ENCODE measurements around the gene SSBP4.

The SSBP4 gene

DNA sequence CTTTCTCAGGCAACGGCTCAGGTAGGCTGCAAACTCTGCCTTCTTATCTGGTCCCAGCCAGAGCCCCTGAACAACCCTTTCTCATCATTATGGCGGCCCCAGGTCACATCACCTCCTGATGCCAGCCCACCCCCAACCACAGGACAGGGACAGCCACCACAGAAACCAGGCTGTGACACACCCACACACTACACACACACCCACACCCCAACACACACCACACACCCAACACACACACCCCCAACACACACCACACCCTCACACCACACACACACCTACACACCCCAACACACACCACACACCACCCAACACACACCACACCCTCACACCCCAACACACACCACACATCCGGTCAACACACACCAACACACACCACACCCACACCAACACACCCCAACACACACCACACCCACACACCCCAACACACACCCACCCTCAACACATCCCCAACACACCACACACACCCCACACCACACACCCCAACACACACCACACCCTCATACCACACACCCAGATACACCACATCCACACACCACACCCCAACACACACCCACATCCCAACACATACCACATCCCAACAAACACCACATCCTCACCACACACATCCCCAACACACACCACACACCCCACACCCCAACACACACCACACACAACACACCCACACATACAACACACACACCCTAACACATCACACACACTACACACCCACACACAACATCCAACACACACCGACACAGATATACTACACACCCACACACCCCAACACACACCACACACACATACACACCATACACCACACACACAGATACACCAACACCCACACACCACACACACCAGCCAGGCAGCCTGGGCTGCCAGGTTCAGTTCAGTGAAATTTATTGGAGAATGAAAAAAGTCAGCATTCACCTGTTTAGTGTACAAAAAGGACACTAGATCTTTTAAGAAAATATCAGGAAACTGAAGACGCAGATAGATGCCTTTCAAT lies 22.9 kb downstream of the SSBP4 start:
- CTCF ChIA-PET = interaction anchor here (1.4 kb wide), 1 partner anchor 9 kb away, joined by 5 read pairs; no protein-coding TSS in a partner anchor
- TF ChIP-seq CTCF (IDR thresholded peaks at IDR 0.05; ENCODE audit: control extremely low read depth, extremely low read depth, low read depth, missing control alignments) = no peak
- DNase-seq (ENCODE audit: extremely low spot score) = no peak
- POLR2A ChIA-PET = no interaction called here

GRCh38 chr19:18442941-18443340 lies 23.7 kb downstream of the SSBP4 start:
- ChIA-PET CTCF (interaction anchor here (1.0 to 1.4 kb wide), 2 partner anchors 8 to 55 kb away, joined by 3 to 5 read pairs; no protein-coding TSS in a partner anchor), POLR2A (no interaction called here)
- no peak for DNase-seq (ENCODE audit: extremely low spot score)
- TF ChIP-seq CTCF (IDR thresholded peaks at IDR 0.05; ENCODE audit: control extremely low read depth, extremely low read depth, low read depth, missing control alignments) = no peak

DNA sequence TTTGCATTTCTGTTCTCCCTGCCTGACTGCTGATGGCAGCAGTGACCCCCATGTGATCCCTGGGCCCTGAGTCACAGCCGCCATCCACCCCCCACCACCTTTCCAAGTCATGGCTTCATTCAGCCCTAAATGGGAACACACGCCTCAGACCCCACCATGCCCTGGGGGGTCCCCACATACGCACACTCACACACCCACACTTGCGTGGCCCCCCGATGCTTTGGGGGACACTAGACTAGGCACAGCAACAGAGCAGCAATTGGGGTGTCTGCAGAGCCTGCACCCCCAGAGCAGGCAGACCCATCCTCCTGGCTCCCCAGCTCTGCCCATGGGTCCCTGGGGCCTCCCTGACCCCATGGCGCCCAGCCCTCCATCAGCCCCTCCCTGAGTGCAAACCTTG lies 24.2 kb downstream of the SSBP4 start:
- DNase-seq (ENCODE audit: extremely low spot score) = no peak
- TF ChIP-seq CTCF (IDR thresholded peaks at IDR 0.05; ENCODE audit: control extremely low read depth, extremely low read depth, low read depth, missing control alignments) = no peak
- ChIA-PET POLR2A (no interaction called here), CTCF (interaction anchor here (1.0 to 1.4 kb wide), 2 partner anchors 8 to 55 kb away, joined by 3 to 5 read pairs; no protein-coding TSS in a partner anchor)

DNA sequence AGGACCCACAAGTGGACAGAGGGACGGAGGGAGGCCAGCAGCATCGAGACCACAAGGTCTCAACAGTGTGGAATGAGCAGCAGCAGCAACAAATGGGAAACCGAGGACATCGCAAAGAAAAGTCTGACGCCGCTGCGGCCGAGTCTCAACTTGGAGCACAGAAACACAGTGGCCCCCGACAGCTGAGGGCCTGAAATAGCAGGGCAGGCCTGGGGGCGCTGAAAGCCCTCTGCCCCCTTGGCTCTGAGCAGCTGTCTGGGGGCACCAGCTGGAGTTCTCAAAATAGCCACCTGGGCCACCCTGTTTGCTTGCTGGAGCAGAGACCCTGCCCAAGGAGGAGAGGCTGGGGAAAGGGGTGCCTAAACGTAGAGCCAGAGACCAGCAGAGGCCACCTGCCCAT lies 24.6 kb downstream of the SSBP4 start:
- no peak for DNase-seq (ENCODE audit: extremely low spot score)
- TF ChIP-seq CTCF (IDR thresholded peaks at IDR 0.05; ENCODE audit: control extremely low read depth, extremely low read depth, low read depth, missing control alignments) = no peak
- CTCF ChIA-PET = interaction anchor here (1.0 kb wide), 1 partner anchor 56 kb away, joined by 3 read pairs; no protein-coding TSS in a partner anchor
- POLR2A ChIA-PET = no interaction called here

GRCh38 chr19:18444513-18444912 lies 25.3 kb downstream of the SSBP4 start:
- no peak for DNase-seq (ENCODE audit: extremely low spot score)
- ChIA-PET POLR2A (no interaction called here), CTCF (interaction anchor here (3.0 kb wide), 1 partner anchor 18 kb away, joined by 10 read pairs; no protein-coding TSS in a partner anchor)
- TF ChIP-seq CTCF (IDR thresholded peaks at IDR 0.05; ENCODE audit: control extremely low read depth, extremely low read depth, low read depth, missing control alignments) = no peak

- no peak for TF ChIP-seq CTCF (IDR thresholded peaks at IDR 0.05; ENCODE audit: control extremely low read depth, extremely low read depth, low read depth, missing control alignments)
- no peak for DNase-seq (ENCODE audit: extremely low spot score)
- ChIA-PET CTCF (interaction anchor here (3.0 kb wide), 1 partner anchor 17 kb away, joined by 10 read pairs; no protein-coding TSS in a partner anchor), POLR2A (no interaction called here)
Measured at GRCh38 chr19:18445262-18445948, 26.2 kb downstream of the SSBP4 start.

Measured in GM10248 (cell line).